ENCODE results near the gene SYNE1.

Gene SYNE1

GRCh38 chr6:152232501-152233151 lies 404.5 kb downstream of the SYNE1 start:
- DNase-seq (ENCODE audit: low spot score) = no peak

GRCh38 chr6:152229330-152229729 lies 407.8 kb downstream of the SYNE1 start:
- DNase-seq (ENCODE audit: low spot score) = no peak

GRCh38 chr6:152226119-152226518 lies 411.0 kb downstream of the SYNE1 start:
- DNase-seq (ENCODE audit: low spot score) = no peak

- no peak for DNase-seq (ENCODE audit: low spot score)
These were observed 411.8 kb downstream of the SYNE1 start for GRCh38 chr6:152225241-152225934.

GRCh38 chr6:152223636-152224035 lies 413.5 kb downstream of the SYNE1 start:
- no peak for DNase-seq (ENCODE audit: low spot score)

GRCh38 chr6:152221806-152222628 lies 415.1 kb downstream of the SYNE1 start:
- no peak for DNase-seq (ENCODE audit: low spot score)

GRCh38 chr6:152220786-152221185 lies 416.4 kb downstream of the SYNE1 start:
- no peak for DNase-seq (ENCODE audit: low spot score)

- no peak for DNase-seq (ENCODE audit: low spot score)
These were observed 418.3 kb downstream of the SYNE1 start for GRCh38 chr6:152218887-152219286.

- no peak for DNase-seq (ENCODE audit: low spot score)
These were observed 424.7 kb downstream of the SYNE1 start for GRCh38 chr6:152212437-152212836.

- DNase-seq (ENCODE audit: low spot score) = no peak
These were observed 428.0 kb downstream of the SYNE1 start for GRCh38 chr6:152209211-152209610.

GRCh38 chr6:152207915-152208714 lies 429.0 kb downstream of the SYNE1 start:
- no peak for DNase-seq (ENCODE audit: low spot score)

GRCh38 chr6:152206072-152206818 lies 430.9 kb downstream of the SYNE1 start:
- DNase-seq (ENCODE audit: low spot score) = no peak

- no peak for DNase-seq (ENCODE audit: low spot score)
These were observed 432.6 kb downstream of the SYNE1 start for GRCh38 chr6:152204591-152204990.

GRCh38 chr6:152201120-152201519 lies 436.0 kb downstream of the SYNE1 start:
- no peak for DNase-seq (ENCODE audit: low spot score)

GRCh38 chr6:152195896-152196295 lies 441.3 kb downstream of the SYNE1 start:
- no peak for DNase-seq (ENCODE audit: low spot score)

GRCh38 chr6:152189736-152190135 lies 447.4 kb downstream of the SYNE1 start:
- no peak for DNase-seq (ENCODE audit: low spot score)

- DNase-seq (ENCODE audit: low spot score) = no peak
These were observed 449.2 kb downstream of the SYNE1 start for GRCh38 chr6:152188011-152188410.

- no peak for DNase-seq (ENCODE audit: low spot score)
These were observed 450.3 kb downstream of the SYNE1 start for GRCh38 chr6:152186840-152187239.

- no peak for DNase-seq (ENCODE audit: low spot score)
These were observed 452.1 kb downstream of the SYNE1 start for GRCh38 chr6:152184917-152185574.

- DNase-seq (ENCODE audit: low spot score) = no peak
These were observed 452.6 kb downstream of the SYNE1 start for GRCh38 chr6:152184573-152184916.

- DNase-seq (ENCODE audit: low spot score) = no peak
These were observed 456.6 kb downstream of the SYNE1 start for GRCh38 chr6:152180601-152181000.

Data from HuH-7.5 (cell line).